ENCODE measurements around the gene ENC1. TPM values are rescaled to one million over a fixed set of nuclear protein-coding genes. Genes with fewer than 3 reads are reported as not detected.

ENC1 gene
- total and polyA plus RNA-seq, 2 of the 4 experiments (the other 2 are of a cell fraction) = 25.6 to 70.8 TPM

DNA sequence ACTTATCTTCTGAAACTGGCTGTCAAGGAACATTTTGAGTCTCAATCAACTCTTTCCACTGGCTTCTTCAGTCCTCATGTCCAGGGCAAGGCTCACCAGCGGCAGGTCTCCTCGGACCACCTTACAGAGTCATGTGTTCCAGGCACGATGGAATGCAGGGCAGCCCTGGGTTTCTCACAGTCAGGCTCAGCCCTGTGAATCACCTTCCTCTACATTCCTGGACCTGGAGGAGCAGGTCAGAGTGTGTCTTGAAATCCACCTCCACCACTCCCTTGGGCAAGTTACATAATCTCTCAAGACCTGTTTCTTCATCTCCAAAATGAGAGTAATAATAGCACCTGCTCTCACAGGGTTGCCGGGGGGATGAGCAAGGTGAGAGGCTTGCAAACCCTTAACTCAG is 16.0 kb downstream of the ENC1 start:
- CTCF ChIA-PET = no interaction called here
- WGBS, 2 experiments (ENCODE audit: extremely low coverage in 2 of 2, insufficient read length in 1 of 2) = 93% methylated on average over 3 of the region's 4 CpGs; no CpG with 5 or more reads in 1 of the 2 experiments

More for the DNA sequence above, 16.0 kb downstream of the ENC1 start:
- H2BK120ac ChIP-seq (ENCODE audit: low read depth, low read length) = no peak overlapping the region
- H2AK9ac ChIP-seq (replicated peaks; ENCODE audit: low read depth, low read length, poor library complexity) = no peak overlapping the region
- H3K27me3 ChIP-seq (ENCODE audit: control insufficient read depth, insufficient read depth, low read length) = no peaks in the 10 kb centered on the region
- H3K79me1 ChIP-seq (ENCODE audit: low read depth in 1 of 2, low read length in 2 of 2) = peaks cover 14 to 18% of the 10 kb centered on the region in 2 experiments
- no peaks in the 10 kb centered on the region for H3K9me3 ChIP-seq (ENCODE audit: control insufficient read depth, insufficient read depth, low read length)
- ATAC-seq (ENCODE audit: low read depth) (no peak), DNase-seq (no peak)
- no peak overlapping the region for H4K8ac ChIP-seq (ENCODE audit: low read depth in 2 of 2, low read length in 2 of 2)
- H2AK5ac ChIP-seq (ENCODE audit: low read depth, low read length) = no peak overlapping the region
- no peaks in the 10 kb centered on the region; the same call in 1 of the 2 replicates for H3K4me1 ChIP-seq (ENCODE audit: control insufficient read depth, insufficient read depth, low read length)
- no peak overlapping the region for H4K5ac ChIP-seq (ENCODE audit: low read depth, low read length)
- no peak overlapping the region for H3K9ac ChIP-seq (ENCODE audit: low read depth, low read length)
- no peak overlapping the region for H3K18ac ChIP-seq (ENCODE audit: low read depth, low read length)
- POLR2A ChIA-PET (ENCODE audit: unreplicated experiment) = no interaction called here
- in situ Hi-C loops (cut with MboI; ENCODE audit: low sequenced_read_pairs) = no loop called here
- no peak overlapping the region for H2BK20ac ChIP-seq (ENCODE audit: low read depth, low read length)
- H2BK5ac ChIP-seq (ENCODE audit: low read depth, low read length, poor library complexity, severe bottlenecking) = no peak overlapping the region
- no peaks in the 10 kb centered on the region for H4K20me1 ChIP-seq (ENCODE audit: insufficient read depth, low read length)
- no peak overlapping the region for H3K14ac ChIP-seq (replicated peaks; ENCODE audit: low read depth, low read length)
- BruUV-seq (replicated peaks) = no TSS peak
- H3K4me2 ChIP-seq (ENCODE audit: low read depth, low read length) = no peak overlapping the region
- H3K36me3 ChIP-seq (ENCODE audit: control insufficient read depth, insufficient read depth, low read length) = peaks cover 5% of the 10 kb centered on the region; the same call in 1 of the 2 replicates
- no peak overlapping the region for H3K4ac ChIP-seq (ENCODE audit: low read depth, low read length)
- no peak overlapping the region for H2BK15ac ChIP-seq (ENCODE audit: low read depth, low read length)
- 0 out of 2 replicates have a peak, but pooled peaks cover 3% of the 10 kb centered on the region for H3K9me1 ChIP-seq (ENCODE audit: insufficient read depth, low read length)
- H2AFZ ChIP-seq (replicated peaks; ENCODE audit: low read length, poor library complexity) = no peak overlapping the region
- no peak overlapping the region for H3K27ac ChIP-seq (ENCODE audit: insufficient read depth, low read length)
- TF ChIP-seq RAD21 (IDR thresholded peaks at IDR 0.05; ENCODE audit: low read length) = no peak
- TF ChIP-seq FOS (IDR thresholded peaks at IDR 0.05; ENCODE audit: low read depth, low read length) = no peak
- TF ChIP-seq POLR2A (IDR thresholded peaks at IDR 0.05; ENCODE audit: low read depth, low read length) = no peak
- TF ChIP-seq USF2 (IDR thresholded peaks at IDR 0.05; ENCODE audit: low read depth, low read length) = no peak
- TF ChIP-seq RFX5 (IDR thresholded peaks at IDR 0.05; ENCODE audit: low read depth, low read length) = no peak
- TF ChIP-seq MAZ (IDR thresholded peaks at IDR 0.05; ENCODE audit: borderline replicate concordance, low read depth, low read length) = no peak
- TF ChIP-seq CEBPB (IDR thresholded peaks at IDR 0.05; ENCODE audit: low read depth, low read length) = no peak
- TF ChIP-seq NFE2L2 (IDR thresholded peaks at IDR 0.05; ENCODE audit: low read depth, low read length) = no peak
- TF ChIP-seq BHLHE40 (IDR thresholded peaks at IDR 0.05; ENCODE audit: low read depth, low read length) = no peak
- TF ChIP-seq MXI1 (IDR thresholded peaks at IDR 0.05; ENCODE audit: borderline replicate concordance, low read depth, low read length) = no peak
- TF ChIP-seq, protein P1, sequence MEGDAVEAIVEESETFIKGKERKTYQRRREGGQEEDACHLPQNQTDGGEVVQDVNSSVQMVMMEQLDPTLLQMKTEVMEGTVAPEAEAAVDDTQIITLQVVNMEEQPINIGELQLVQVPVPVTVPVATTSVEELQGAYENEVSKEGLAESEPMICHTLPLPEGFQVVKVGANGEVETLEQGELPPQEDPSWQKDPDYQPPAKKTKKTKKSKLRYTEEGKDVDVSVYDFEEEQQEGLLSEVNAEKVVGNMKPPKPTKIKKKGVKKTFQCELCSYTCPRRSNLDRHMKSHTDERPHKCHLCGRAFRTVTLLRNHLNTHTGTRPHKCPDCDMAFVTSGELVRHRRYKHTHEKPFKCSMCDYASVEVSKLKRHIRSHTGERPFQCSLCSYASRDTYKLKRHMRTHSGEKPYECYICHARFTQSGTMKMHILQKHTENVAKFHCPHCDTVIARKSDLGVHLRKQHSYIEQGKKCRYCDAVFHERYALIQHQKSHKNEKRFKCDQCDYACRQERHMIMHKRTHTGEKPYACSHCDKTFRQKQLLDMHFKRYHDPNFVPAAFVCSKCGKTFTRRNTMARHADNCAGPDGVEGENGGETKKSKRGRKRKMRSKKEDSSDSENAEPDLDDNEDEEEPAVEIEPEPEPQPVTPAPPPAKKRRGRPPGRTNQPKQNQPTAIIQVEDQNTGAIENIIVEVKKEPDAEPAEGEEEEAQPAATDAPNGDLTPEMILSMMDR (conservative IDR thresholded peaks at IDR 0.05; ENCODE audit: low read depth, low read length) = no peak
- no peak for TF ChIP-seq SMC3 (IDR thresholded peaks at IDR 0.05; ENCODE audit: low read depth, low read length)
- no peak for TF ChIP-seq MAFK (IDR thresholded peaks at IDR 0.05; ENCODE audit: low read depth, low read length)
- TF ChIP-seq, protein P2, sequence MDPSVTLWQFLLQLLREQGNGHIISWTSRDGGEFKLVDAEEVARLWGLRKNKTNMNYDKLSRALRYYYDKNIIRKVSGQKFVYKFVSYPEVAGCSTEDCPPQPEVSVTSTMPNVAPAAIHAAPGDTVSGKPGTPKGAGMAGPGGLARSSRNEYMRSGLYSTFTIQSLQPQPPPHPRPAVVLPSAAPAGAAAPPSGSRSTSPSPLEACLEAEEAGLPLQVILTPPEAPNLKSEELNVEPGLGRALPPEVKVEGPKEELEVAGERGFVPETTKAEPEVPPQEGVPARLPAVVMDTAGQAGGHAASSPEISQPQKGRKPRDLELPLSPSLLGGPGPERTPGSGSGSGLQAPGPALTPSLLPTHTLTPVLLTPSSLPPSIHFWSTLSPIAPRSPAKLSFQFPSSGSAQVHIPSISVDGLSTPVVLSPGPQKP (IDR thresholded peaks at IDR 0.05; ENCODE audit: borderline replicate concordance, low read depth, low read length) = no peak
- no peak for TF ChIP-seq RCOR1 (IDR thresholded peaks at IDR 0.05; ENCODE audit: insufficient replicate concordance, low read length)
- TF ChIP-seq CHD1 (IDR thresholded peaks at IDR 0.05; ENCODE audit: low read depth, low read length) = no peak
- H3K56ac ChIP-seq (ENCODE audit: extremely low read depth, insufficient read depth, low read length) = no peak overlapping the region
- H4K91ac ChIP-seq (ENCODE audit: insufficient read depth, low read depth, low read length) = no peak overlapping the region
- H3K23ac ChIP-seq (ENCODE audit: low read depth, low read length) = no peak overlapping the region
- H3K4me3 ChIP-seq (ENCODE audit: insufficient read depth, low read depth, low read length) = no peak overlapping the region
- intact Hi-C loops (cut with micrococcal nuclease) = no loop called here
- dilution Hi-C loops (cut with HindIII; ENCODE audit: low sequenced_read_pairs, unreplicated experiment) = no loop called here

Measured in IMR-90 (cell line).